C4-2B (cell line): Measurements from ENCODE around the gene KRTAP5-5.
"Not testable (repeated sequence)": the region's sequence is repeated elsewhere in the genome, so short reads cannot be mapped to it uniquely, and the experiment has no call there.

ENCODE experiments used
- H3K27ac ChIP-seq: fragments of 450-650 bp; 2 replicates; pipeline ENCODE4 v1.5.1; 2017
- ZFX ChIP-seq: fragments of 450-650 bp; IDR thresholded peaks from 2 replicates; pipeline ENCODE4 v1.6.1; 2017
- TF ChIP-seq, protein P1 (sequence below): fragments of 450-650 bp; conservative IDR thresholded peaks from 2 replicates; pipeline ENCODE4 v1.5.1; 2017; ENCODE audit warnings: mild to moderate bottlenecking

The KRTAP5-5 gene

DNA sequence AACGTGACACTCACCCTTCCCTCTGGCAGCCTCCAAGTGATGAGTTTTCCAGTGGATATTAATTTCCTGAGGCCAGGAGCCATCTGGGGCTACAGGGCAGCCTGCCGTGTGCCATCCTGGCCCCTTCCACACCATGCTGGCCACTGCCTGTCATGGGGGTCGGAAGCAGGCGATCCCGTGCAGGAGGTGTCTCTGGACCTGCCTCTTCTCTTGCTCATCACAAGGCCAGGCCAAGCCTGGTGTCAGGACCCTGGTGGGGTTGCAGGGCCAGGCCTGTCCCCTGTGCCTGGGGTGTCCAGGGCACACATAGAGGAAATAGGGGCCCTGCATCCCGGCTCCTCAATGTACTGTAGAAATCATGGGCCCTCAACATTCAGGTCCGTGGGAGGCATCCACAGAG is 24.9 kb upstream of the KRTAP5-5 start:
- TF ChIP-seq ZFX = no peak
- TF ChIP-seq, protein P1, sequence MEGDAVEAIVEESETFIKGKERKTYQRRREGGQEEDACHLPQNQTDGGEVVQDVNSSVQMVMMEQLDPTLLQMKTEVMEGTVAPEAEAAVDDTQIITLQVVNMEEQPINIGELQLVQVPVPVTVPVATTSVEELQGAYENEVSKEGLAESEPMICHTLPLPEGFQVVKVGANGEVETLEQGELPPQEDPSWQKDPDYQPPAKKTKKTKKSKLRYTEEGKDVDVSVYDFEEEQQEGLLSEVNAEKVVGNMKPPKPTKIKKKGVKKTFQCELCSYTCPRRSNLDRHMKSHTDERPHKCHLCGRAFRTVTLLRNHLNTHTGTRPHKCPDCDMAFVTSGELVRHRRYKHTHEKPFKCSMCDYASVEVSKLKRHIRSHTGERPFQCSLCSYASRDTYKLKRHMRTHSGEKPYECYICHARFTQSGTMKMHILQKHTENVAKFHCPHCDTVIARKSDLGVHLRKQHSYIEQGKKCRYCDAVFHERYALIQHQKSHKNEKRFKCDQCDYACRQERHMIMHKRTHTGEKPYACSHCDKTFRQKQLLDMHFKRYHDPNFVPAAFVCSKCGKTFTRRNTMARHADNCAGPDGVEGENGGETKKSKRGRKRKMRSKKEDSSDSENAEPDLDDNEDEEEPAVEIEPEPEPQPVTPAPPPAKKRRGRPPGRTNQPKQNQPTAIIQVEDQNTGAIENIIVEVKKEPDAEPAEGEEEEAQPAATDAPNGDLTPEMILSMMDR = no peak
- H3K27ac ChIP-seq = no peak overlapping the region

DNA sequence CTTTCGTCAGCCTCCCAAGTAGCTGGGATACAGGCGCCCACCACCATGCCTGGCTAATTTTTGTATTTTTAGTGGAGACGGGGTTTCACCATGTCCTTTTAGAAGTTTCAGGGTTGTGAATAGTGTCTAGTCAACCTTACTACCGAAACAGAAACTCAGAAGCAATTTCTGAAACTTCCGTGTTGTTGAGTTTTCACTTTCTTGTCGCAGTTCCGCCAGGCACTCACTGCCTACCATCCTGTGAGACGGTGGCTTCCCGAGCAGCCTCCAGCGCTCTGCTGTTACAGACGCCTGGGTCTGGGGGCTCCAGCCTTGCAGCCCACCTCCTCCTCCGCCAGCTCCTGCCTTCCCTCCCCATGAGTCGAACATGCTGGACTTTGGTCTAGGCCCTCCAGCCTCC is 23.7 kb upstream of the KRTAP5-5 start:
- not testable (repeated sequence) for H3K27ac ChIP-seq

DNA sequence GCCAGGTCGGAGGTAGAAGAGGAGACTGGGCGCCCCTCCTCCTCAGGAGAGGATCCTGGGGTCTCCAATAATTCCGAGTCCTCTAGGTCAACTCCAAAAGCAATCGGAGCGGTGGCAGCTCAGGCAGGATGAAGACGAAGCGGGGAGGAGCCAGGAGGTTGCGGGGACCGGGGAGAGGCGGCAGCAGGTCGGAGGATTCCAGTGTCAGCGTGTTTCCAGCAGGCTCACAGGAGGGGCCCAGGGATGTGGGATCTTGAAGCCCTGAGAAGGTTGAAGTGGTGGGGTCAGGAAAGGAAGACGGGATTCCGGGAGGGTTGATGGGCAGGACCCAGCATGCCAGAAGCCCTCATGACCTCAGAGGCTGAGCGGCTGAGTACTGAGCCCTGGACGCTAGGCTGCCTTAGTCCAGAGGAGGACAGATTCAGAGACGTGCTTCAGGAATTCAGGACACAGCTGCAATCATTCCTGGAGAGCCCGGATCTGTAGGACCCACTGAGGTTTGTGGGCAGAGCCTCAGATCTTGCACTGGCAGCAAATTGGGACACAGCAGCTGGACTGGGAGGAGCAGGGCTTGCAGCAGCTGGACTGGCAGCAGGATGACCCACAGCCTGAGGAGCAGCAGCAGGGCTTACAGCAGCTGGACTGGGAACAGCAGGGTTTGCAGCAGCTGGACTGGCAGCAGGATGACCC is 22.3 kb upstream of the KRTAP5-5 start:
- H3K27ac ChIP-seq = not testable (repeated sequence)

DNA sequence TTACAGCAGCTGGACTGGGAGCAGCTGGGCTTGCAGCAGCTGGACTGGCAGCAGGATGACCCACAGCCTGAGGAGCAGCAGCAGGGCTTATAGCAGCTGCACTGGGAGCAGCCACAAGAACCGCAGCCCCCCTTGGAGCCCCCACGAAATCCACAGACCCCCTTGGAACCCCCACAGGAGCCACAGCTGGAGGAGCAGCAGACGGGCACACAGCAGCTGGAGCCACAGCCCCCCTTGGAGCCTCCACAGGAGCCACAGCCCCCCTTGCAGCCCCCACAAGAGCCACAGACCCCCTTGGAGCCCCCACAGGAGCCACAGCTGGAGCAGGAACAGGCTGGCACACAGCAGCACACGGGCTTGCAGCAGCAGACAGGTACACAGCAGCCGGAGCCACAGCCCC is 21.7 kb upstream of the KRTAP5-5 start:
- not testable (repeated sequence) for H3K27ac ChIP-seq

DNA sequence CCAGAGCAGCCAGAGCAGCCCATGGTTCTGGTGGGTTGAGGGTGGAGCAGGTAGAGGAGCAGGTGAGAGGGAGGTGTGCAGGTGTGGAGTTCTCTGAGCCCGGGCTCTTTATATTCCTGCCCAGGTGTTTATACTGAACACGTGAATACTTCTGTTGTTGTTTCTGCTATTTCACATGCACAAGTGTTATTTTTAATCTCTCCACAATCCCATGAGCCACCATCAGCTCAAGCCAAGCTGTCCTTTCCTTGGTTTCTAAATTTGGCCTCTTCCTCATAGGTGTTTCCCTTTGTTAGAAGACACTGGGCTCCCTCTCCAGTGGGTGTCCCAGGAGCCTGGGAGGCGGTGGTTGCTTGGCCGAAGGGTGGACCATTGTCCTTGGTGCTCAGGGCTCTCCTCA is 21.2 kb upstream of the KRTAP5-5 start, which contains the start of gene KRTAP5-3:
TSS of gene KRTAP5-3 (minus strand) at position 101 of the 400 bp plus-strand sequence. CDS start at position 23, 78 bp downstream.
- TF ChIP-seq ZFX = no peak
- TF ChIP-seq, protein P1 = no peak
- H3K27ac ChIP-seq = no peak within 1 kb of the TSS

DNA sequence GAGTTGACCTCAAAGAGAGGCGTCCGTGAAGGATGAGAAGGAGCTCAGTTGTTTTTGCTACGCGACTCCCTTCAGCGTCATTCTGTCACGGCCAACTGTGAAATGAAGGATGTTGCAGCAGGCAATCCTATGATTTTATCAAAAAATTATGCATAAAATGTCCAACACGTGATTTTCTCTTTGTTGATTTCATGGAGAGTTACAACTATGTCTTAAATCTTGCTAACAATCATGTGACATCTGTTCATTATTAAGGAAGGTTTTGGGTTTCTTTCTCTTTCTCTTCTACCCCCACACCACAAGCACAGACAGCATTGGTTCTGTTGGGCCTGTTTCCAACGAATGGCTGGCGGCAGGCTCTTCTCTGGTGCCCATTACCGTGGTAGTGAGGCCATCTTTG is 11.3 kb upstream of the KRTAP5-5 start:
- TF ChIP-seq, protein P1 = no peak
- no peak overlapping the region for H3K27ac ChIP-seq

DNA sequence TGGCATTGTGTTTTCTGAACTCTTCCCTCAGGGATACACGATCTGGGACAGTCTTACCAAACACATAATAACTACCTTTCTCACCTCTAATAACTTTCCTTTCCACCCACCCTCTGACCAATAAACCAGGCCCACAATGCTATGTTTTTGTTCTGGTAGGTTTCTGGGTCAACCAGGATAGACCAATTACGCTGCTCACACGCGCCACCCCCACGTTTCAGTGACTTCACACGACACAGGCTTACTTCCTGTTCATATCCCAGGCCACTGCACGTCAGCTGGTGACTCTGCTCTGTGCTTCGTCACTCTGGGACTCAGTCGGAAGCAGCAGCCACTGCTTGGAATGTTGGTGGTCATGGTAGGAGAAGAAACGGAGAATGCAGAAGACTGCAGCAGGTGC is 10.1 kb upstream of the KRTAP5-5 start:
- no peak overlapping the region for H3K27ac ChIP-seq
- TF ChIP-seq ZFX = no peak
- TF ChIP-seq, protein P1 = no peak

DNA sequence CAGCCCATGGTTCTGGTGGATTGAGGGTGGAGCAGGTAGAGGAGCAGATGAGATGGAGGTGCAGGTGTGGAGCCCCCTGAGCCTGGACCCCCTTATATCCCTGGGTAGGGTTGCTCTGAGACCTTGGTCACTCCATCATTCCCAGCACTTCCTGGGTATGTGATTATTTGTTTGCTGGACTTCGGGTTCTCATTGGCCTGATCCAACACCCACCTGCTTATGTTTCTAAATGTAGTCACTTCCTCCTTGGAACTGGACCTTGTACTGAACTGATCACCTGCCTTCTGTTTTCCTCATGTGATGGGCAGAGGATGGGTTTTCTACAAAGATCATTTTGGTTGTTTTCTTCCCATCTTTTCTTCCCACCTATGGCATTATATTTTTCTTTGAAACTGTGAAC is 7.5 kb upstream of the KRTAP5-5 start, which contains the start of gene KRTAP5-4:
TSS of gene KRTAP5-4 (minus strand) at position 53 of the 400 bp plus-strand sequence. CDS start at position 8, 45 bp downstream.
- H3K27ac ChIP-seq = no peak within 1 kb of the TSS
- TF ChIP-seq, protein P1 = no peak
- no peak for TF ChIP-seq ZFX

DNA sequence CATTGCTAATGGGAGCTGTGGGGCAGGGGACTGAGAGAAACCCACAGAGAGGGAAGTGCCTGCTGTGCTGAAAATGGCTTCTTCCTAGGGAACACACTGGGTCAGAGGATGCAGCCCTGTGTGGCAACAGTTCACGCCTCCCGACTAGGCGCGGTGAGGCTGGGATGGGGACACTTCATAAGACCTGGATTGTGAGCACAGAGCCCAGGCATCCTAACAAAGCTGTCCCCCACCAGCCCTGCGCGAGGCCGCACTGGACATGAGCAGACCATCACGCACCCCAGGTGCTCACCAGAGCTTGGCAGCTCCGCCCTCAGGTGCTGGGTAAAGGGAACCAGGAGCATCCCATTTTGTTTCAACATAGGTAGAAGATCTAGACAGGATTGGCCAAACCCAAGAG is 5.9 kb upstream of the KRTAP5-5 start:
- TF ChIP-seq, protein P1 = no peak
- no peak for TF ChIP-seq ZFX

More for the DNA sequence above, 5.9 kb upstream of the KRTAP5-5 start:
- no peak overlapping the region for H3K27ac ChIP-seq
